SK-N-SH treated with all-trans-retinoic acid at 6 μM for 48 hours (cell line): Measurements from ENCODE around the gene ZNF180.
"Not testable (repeated sequence)": the region's sequence is repeated elsewhere in the genome, so short reads cannot be mapped to it uniquely, and the experiment has no call there.

ENCODE experiments used
- ATAC-seq: fragments of 200-7000 bp; cut with Tn5 transposase; 3 replicates; pipeline ENCODE4 v1.9.1; 2020; ENCODE audit warnings: mild to moderate bottlenecking, moderate library complexity
- ARNTL ChIP-seq: fragments of 450-650 bp; formaldehyde crosslinking; IDR thresholded peaks from 2 replicates; pipeline ENCODE4 v1.5.0; 2020; ENCODE audit warnings: low read depth, mild to moderate bottlenecking, moderate library complexity, borderline replicate concordance
- CSDC2 ChIP-seq: fragments of 250-450 bp; sonication (Bioruptor Pico); IDR thresholded peaks from 2 replicates; pipeline ENCODE4 v1.5.0; 2020; ENCODE audit warnings: mild to moderate bottlenecking, moderate library complexity
- ESRRG ChIP-seq: fragments of 250-450 bp; sonication (Bioruptor Pico); IDR thresholded peaks from 2 replicates; pipeline ENCODE4 v1.6.1; 2021; ENCODE audit warnings: mild to moderate bottlenecking
- GLIS3 ChIP-seq: fragments of 250-450 bp; sonication (Bioruptor Pico); IDR thresholded peaks from 2 replicates; pipeline ENCODE4 v1.5.0; 2020; ENCODE audit warnings: mild to moderate bottlenecking, moderate library complexity
- OSR1 ChIP-seq: fragments of 250-450 bp; sonication (Bioruptor Pico); IDR thresholded peaks from 2 replicates; pipeline ENCODE4 v1.8.0; 2022; ENCODE audit warnings: moderate library complexity, mild to moderate bottlenecking, inconsistent platforms
- PPARA ChIP-seq: fragments of 250-450 bp; sonication (Bioruptor Pico); IDR thresholded peaks from 2 replicates; pipeline ENCODE4 v1.5.0; 2020; ENCODE audit warnings: mild to moderate bottlenecking, borderline replicate concordance
- RARB ChIP-seq: fragments of 250-450 bp; sonication (Bioruptor Pico); IDR thresholded peaks from 2 replicates; pipeline ENCODE4 v1.8.0; 2021; ENCODE audit warnings: mild to moderate bottlenecking, moderate library complexity
- SNAI2 ChIP-seq: fragments of 250-450 bp; sonication (Bioruptor Pico); IDR thresholded peaks from 2 replicates; pipeline ENCODE4 v1.5.0; 2020; ENCODE audit warnings: mild to moderate bottlenecking, moderate library complexity
- TCF4 ChIP-seq: fragments of 250-450 bp; sonication (Bioruptor Pico); IDR thresholded peaks from 2 replicates; pipeline ENCODE4 v1.8.0; 2021; ENCODE audit warnings: mild to moderate bottlenecking, moderate library complexity, borderline replicate concordance
- TOX ChIP-seq: fragments of 250-450 bp; sonication (Bioruptor Pico); IDR thresholded peaks from 2 replicates; pipeline ENCODE4 v1.8.0; 2021; ENCODE audit warnings: mild to moderate bottlenecking, moderate library complexity, borderline replicate concordance
- ZNF565 ChIP-seq: fragments of 450-650 bp; formaldehyde crosslinking; conservative IDR thresholded peaks from 2 replicates; pipeline ENCODE4 v1.5.0; 2020; ENCODE audit warnings: low read depth, mild to moderate bottlenecking, moderate library complexity
- ZNF70 ChIP-seq: fragments of 450-650 bp; formaldehyde crosslinking; IDR thresholded peaks from 2 replicates; pipeline ENCODE4 v1.5.0; 2020; ENCODE audit warnings: mild to moderate bottlenecking, moderate library complexity
- ZNF8 ChIP-seq: fragments of 450-650 bp; formaldehyde crosslinking; IDR thresholded peaks from 2 replicates; pipeline ENCODE4 v1.5.0; 2020; ENCODE audit warnings: mild to moderate bottlenecking, moderate library complexity
- TF ChIP-seq, protein P1 (sequence below): fragments of 250-450 bp; sonication (Bioruptor Pico); IDR thresholded peaks from 2 replicates; pipeline ENCODE4 v1.8.0; 2021; ENCODE audit warnings: low read depth, mild to moderate bottlenecking, moderate library complexity, borderline replicate concordance
- TF ChIP-seq, protein P2 (sequence below): fragments of 250-450 bp; sonication (Bioruptor Pico); IDR thresholded peaks from 2 replicates; pipeline ENCODE4 v1.5.0; 2020; ENCODE audit warnings: mild to moderate bottlenecking, moderate library complexity
- TF ChIP-seq, protein P3 (sequence below): fragments of 250-450 bp; sonication (Bioruptor Pico); IDR thresholded peaks from 2 replicates; pipeline ENCODE4 v1.5.1; 2020; ENCODE audit warnings: low read depth, mild to moderate bottlenecking, moderate library complexity
- TF ChIP-seq, protein P4 (sequence below): fragments of 250-450 bp; sonication (Bioruptor Pico); IDR thresholded peaks from 2 replicates; pipeline ENCODE4 v1.8.0; 2020; ENCODE audit warnings: mild to moderate bottlenecking, moderate library complexity, borderline replicate concordance
- TF ChIP-seq, protein P5 (sequence below): fragments of 250-450 bp; sonication (Bioruptor Pico); IDR thresholded peaks from 2 replicates; pipeline ENCODE4 v1.5.1; 2021; ENCODE audit warnings: mild to moderate bottlenecking, moderate library complexity

ZNF180 gene

DNA sequence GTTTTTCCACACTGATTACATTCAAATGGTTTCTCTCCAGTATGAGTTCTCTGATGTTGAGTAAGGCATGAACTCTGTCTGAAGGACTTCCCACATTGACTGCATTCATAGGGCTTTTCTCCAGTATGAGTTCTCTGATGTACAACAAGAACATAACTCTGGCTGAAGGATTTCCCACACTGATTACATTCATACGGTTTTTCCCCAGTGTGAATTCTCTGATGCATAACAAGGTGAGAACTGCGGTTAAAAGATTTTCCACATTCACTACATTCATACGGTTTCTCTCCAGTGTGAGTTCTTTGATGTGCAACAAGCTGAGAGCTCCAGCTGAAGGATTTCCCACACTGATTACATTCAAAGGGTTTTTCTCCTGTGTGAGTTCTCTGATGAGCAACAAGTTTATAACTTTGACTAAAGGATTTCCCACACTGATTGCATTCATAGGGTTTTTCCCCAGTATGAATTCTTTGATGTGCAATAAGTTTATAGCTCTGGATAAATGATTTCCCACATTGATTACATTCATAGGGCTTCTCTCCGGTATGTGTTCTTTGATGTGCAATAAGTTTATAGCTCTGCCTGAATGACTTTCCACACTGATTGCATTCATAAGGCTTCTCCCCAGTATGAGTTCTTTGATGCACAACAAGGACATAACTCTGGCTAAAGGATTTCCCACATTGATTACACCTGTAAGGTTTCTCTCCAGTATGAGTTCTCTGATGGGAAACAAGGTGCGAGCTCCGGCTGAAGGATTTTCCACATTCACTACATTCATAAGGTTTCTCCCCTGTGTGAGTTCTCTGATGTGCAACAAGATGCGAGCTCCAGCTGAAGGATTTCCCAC, 23.5 kb downstream of the ZNF180 start:
- ATAC-seq = no peak

DNA sequence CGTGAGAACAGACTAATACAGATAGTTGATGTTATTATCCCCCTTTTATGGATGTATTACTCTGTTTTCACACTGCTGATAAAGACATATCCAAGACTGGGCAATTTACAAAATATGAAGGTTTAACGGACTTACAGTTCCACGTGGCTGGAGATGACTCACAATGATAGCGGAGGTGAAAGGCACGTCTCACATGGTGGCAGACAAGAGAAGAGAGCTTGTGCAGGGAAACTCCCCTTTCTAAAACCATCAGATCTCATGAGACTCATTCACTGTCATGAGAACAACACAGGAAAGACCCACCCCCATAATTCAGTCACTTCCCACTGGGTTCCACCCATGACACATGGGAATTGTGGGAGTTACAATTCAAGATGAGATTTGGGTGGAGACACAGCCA, 31.6 kb downstream of the ZNF180 start:
- ATAC-seq = not testable (repeated sequence)

More for the DNA sequence above, 23.5 kb downstream of the ZNF180 start:
- no peak for TF ChIP-seq RARB (CRISPR knock-in tag)
- no peak for TF ChIP-seq ZNF565 (CRISPR knock-in tag)

DNA sequence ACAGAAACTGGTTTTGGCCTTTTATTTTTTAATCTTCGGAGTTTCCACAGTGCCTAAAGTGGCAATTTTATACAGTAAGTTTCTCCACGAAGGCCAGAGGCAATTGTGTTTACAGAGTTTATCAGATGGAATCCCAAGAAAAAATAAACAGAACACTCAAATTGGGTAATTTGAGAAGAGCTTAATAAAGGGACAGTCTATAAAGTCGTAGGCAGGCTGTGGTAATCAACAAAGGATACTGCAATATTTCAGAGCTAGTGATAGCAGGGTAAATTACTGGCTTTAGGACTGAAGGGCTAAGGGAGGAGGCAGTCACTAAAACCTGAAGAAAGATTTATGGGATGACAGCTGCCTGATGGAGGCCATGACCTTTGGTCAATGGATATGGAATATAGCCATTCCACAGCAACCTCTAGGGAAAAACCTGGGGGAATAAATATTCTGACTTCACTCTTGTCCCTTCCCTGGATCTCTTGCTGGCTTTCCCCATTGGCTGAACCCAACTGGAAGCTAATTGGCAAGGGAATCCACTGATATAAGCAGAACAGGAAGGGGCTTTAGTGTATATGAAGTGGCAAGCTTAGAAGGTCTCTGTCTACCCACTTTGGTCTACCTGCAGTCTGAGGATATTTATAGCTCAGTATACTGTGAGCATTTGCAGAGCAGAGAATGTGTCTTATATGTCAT, 37.6 kb downstream of the ZNF180 start:
- not testable (repeated sequence) for ATAC-seq

DNA sequence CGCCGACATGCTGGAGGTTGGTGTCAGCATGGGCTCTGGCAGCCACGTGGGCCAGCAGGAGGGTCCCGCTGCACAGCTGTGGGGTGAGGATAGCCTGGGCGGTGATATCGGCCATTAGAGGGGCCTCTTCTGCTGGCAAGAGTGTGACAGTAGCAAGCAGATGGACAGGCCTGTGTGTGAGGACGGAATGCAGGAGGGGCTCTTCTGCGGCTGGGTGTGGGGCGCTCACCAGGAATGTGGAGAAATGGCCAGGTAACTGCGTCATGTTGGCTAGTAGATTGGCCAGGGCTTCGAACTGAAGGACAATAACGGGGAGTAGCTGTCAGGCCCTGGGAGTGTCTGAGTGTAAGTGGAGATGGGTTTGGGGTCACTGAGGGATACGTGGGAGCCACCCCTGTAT, 44.3 kb downstream of the ZNF180 start:
- not testable (repeated sequence) for ATAC-seq

DNA sequence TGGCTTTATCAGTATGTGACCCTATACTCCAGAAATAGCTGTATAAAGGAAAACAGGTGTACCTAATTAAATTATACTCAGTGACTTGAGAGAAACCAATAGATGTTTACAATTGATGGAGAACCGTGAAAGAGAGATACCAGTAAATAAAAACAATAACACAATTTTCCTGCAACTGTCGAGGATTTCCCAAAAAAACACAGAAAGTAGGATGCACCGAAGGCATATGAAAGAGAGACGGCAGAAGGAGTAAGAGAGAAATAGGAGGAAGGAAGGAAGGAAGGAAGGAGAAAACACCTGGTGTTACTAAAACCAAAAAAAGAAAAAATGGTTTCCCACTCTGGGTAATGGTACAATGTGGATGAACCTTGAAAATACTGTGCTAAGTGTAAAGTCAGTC, 45.2 kb downstream of the ZNF180 start:
- no peak for ATAC-seq
- TF ChIP-seq SNAI2 (CRISPR knock-in tag) (no peak), RARB (CRISPR knock-in tag) (no peak), TCF4 (CRISPR knock-in tag) (no peak), OSR1 (CRISPR knock-in tag) (no peak), GLIS3 (CRISPR knock-in tag) (no peak), ARNTL (CRISPR knock-in tag) (no peak), ZNF70 (no peak), TOX (CRISPR knock-in tag) (no peak), ESRRG (no peak), ZNF8 (CRISPR knock-in tag) (no peak)
- TF ChIP-seq, protein P1, sequence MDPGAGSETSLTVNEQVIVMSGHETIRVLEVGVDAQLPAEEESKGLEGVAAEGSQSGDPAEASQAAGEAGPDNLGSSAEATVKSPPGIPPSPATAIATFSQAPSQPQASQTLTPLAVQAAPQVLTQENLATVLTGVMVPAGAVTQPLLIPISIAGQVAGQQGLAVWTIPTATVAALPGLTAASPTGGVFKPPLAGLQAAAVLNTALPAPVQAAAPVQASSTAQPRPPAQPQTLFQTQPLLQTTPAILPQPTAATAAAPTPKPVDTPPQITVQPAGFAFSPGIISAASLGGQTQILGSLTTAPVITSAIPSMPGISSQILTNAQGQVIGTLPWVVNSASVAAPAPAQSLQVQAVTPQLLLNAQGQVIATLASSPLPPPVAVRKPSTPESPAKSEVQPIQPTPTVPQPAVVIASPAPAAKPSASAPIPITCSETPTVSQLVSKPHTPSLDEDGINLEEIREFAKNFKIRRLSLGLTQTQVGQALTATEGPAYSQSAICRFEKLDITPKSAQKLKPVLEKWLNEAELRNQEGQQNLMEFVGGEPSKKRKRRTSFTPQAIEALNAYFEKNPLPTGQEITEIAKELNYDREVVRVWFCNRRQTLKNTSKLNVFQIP (CRISPR knock-in tag) = no peak
- TF ChIP-seq, protein P2, sequence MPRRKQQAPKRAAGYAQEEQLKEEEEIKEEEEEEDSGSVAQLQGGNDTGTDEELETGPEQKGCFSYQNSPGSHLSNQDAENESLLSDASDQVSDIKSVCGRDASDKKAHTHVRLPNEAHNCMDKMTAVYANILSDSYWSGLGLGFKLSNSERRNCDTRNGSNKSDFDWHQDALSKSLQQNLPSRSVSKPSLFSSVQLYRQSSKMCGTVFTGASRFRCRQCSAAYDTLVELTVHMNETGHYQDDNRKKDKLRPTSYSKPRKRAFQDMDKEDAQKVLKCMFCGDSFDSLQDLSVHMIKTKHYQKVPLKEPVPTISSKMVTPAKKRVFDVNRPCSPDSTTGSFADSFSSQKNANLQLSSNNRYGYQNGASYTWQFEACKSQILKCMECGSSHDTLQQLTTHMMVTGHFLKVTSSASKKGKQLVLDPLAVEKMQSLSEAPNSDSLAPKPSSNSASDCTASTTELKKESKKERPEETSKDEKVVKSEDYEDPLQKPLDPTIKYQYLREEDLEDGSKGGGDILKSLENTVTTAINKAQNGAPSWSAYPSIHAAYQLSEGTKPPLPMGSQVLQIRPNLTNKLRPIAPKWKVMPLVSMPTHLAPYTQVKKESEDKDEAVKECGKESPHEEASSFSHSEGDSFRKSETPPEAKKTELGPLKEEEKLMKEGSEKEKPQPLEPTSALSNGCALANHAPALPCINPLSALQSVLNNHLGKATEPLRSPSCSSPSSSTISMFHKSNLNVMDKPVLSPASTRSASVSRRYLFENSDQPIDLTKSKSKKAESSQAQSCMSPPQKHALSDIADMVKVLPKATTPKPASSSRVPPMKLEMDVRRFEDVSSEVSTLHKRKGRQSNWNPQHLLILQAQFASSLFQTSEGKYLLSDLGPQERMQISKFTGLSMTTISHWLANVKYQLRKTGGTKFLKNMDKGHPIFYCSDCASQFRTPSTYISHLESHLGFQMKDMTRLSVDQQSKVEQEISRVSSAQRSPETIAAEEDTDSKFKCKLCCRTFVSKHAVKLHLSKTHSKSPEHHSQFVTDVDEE = no peak
- TF ChIP-seq, protein P3, sequence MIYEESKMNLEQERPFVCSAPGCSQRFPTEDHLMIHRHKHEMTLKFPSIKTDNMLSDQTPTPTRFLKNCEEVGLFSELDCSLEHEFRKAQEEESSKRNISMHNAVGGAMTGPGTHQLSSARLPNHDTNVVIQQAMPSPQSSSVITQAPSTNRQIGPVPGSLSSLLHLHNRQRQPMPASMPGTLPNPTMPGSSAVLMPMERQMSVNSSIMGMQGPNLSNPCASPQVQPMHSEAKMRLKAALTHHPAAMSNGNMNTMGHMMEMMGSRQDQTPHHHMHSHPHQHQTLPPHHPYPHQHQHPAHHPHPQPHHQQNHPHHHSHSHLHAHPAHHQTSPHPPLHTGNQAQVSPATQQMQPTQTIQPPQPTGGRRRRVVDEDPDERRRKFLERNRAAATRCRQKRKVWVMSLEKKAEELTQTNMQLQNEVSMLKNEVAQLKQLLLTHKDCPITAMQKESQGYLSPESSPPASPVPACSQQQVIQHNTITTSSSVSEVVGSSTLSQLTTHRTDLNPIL = no peak
- TF ChIP-seq, protein P4, sequence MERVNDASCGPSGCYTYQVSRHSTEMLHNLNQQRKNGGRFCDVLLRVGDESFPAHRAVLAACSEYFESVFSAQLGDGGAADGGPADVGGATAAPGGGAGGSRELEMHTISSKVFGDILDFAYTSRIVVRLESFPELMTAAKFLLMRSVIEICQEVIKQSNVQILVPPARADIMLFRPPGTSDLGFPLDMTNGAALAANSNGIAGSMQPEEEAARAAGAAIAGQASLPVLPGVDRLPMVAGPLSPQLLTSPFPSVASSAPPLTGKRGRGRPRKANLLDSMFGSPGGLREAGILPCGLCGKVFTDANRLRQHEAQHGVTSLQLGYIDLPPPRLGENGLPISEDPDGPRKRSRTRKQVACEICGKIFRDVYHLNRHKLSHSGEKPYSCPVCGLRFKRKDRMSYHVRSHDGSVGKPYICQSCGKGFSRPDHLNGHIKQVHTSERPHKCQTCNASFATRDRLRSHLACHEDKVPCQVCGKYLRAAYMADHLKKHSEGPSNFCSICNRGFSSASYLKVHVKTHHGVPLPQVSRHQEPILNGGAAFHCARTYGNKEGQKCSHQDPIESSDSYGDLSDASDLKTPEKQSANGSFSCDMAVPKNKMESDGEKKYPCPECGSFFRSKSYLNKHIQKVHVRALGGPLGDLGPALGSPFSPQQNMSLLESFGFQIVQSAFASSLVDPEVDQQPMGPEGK (CRISPR knock-in tag) = no peak

DNA sequence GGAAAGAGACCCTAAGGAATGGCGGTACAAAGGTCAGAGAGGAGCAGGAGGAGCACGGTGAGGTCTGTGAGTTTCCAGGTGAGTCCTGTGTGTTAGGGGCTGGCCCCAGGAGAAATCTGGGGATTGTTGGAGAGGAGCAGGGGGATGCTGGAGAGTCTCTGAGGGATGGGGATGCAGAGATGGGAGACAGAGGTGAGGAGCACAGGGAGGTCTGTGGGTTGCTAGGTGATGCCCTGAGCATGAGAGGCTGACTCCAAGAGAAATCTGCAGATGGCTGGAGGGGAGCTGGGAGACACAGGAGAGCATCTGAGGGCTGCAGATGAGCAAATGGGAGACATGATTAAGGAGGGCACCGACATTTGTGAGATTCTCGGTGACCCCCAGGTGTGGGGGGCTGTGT, 48.0 kb downstream of the ZNF180 start:
- TF ChIP-seq OSR1 (CRISPR knock-in tag) (no peak), PPARA (no peak), ESRRG (no peak), ZNF565 (CRISPR knock-in tag) (no peak), CSDC2 (no peak)
- TF ChIP-seq, protein P5, sequence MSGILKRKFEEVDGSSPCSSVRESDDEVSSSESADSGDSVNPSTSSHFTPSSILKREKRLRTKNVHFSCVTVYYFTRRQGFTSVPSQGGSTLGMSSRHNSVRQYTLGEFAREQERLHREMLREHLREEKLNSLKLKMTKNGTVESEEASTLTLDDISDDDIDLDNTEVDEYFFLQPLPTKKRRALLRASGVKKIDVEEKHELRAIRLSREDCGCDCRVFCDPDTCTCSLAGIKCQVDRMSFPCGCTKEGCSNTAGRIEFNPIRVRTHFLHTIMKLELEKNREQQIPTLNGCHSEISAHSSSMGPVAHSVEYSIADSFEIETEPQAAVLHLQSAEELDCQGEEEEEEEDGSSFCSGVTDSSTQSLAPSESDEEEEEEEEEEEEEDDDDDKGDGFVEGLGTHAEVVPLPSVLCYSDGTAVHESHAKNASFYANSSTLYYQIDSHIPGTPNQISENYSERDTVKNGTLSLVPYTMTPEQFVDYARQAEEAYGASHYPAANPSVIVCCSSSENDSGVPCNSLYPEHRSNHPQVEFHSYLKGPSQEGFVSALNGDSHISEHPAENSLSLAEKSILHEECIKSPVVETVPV (CRISPR knock-in tag) = no peak
- TF ChIP-seq, protein P4 (CRISPR knock-in tag) = no peak
- TF ChIP-seq, protein P3 = no peak
- no peak for ATAC-seq
